Neural cell (in vitro differentiated cells): ENCODE measurements around the gene ADAMTS17.

Experiments used
- POLR2AphosphoS5 ChIP-seq: IDR thresholded peaks from 2 replicates; pipeline ENCODE4 v1.6.1; 2012
- RAD21 ChIP-seq: fragments of 450-650 bp; conservative IDR thresholded peaks from 2 replicates; pipeline ENCODE4 v1.6.1; 2014; ENCODE audit warnings: antibody characterized with exemption, mild to moderate bottlenecking, moderate library complexity
- SMC3 ChIP-seq: fragments of 450-650 bp; conservative IDR thresholded peaks from 2 replicates; pipeline ENCODE4 v1.6.1; 2014; ENCODE audit warnings: antibody characterized with exemption, mild to moderate bottlenecking, moderate library complexity; ENCODE audit not compliant: poor library complexity
- TF ChIP-seq, protein P1 (sequence below): fragments of 450-650 bp; IDR thresholded peaks from 2 replicates; pipeline ENCODE4 v1.5.1; 2014; ENCODE audit warnings: antibody characterized with exemption, mild to moderate bottlenecking, moderate library complexity; ENCODE audit not compliant: poor library complexity, severe bottlenecking

DNA sequence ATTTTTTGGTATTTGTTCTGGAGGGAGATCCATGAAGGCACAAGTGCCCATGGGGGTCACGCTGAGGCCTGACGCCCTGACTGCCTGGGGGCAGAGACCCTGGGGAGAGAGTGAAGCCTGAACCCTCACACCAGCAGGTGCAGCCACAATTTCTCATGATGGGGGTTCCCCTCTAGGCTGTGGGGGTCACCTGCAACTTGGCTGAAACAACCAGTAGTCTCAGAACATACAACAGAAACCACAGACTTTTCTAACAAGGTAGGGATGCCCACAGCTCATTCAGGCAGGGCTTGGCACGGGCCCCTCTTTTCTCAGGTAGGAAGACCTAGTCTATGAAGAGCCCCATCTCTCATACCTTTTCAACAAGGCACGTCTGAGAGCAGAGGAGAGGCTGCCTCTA, 245.1 kb downstream of the ADAMTS17 start:
- TF ChIP-seq, protein P1, sequence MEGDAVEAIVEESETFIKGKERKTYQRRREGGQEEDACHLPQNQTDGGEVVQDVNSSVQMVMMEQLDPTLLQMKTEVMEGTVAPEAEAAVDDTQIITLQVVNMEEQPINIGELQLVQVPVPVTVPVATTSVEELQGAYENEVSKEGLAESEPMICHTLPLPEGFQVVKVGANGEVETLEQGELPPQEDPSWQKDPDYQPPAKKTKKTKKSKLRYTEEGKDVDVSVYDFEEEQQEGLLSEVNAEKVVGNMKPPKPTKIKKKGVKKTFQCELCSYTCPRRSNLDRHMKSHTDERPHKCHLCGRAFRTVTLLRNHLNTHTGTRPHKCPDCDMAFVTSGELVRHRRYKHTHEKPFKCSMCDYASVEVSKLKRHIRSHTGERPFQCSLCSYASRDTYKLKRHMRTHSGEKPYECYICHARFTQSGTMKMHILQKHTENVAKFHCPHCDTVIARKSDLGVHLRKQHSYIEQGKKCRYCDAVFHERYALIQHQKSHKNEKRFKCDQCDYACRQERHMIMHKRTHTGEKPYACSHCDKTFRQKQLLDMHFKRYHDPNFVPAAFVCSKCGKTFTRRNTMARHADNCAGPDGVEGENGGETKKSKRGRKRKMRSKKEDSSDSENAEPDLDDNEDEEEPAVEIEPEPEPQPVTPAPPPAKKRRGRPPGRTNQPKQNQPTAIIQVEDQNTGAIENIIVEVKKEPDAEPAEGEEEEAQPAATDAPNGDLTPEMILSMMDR = no peak
- TF ChIP-seq RAD21 (no peak), POLR2AphosphoS5 (no peak), SMC3 (no peak)
